ENCODE data around the gene TULP4.

DNA sequence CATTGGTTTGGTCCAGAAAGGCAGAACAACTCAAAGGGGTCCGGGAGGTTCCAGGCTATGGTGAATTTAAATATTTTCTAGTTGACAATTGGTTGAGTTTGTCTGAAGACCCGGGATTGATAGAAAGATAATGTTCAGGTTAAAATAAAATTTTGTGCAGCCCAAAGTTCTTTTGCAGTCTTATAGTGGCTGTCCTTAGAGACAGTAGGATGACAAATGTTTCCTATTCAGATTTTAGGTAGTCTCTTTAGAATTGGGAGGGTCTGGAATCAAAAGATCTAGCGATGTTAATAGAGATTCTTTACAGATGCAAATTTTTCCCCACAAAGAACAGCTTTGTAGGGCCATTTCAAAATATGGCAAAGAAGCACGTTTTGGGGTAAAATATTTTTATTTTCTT, 109.1 kb downstream of the TULP4 start:
- TF ChIP-seq, protein P1, sequence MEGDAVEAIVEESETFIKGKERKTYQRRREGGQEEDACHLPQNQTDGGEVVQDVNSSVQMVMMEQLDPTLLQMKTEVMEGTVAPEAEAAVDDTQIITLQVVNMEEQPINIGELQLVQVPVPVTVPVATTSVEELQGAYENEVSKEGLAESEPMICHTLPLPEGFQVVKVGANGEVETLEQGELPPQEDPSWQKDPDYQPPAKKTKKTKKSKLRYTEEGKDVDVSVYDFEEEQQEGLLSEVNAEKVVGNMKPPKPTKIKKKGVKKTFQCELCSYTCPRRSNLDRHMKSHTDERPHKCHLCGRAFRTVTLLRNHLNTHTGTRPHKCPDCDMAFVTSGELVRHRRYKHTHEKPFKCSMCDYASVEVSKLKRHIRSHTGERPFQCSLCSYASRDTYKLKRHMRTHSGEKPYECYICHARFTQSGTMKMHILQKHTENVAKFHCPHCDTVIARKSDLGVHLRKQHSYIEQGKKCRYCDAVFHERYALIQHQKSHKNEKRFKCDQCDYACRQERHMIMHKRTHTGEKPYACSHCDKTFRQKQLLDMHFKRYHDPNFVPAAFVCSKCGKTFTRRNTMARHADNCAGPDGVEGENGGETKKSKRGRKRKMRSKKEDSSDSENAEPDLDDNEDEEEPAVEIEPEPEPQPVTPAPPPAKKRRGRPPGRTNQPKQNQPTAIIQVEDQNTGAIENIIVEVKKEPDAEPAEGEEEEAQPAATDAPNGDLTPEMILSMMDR (conservative IDR thresholded peaks at IDR 0.05 in 1 of 2, IDR thresholded peaks at IDR 0.05 in 1 of 2; ENCODE audit: extremely low read depth in 1 of 2, insufficient read depth in 1 of 2, low read depth in 1 of 2, low read length in 2 of 2): no peak
- TF ChIP-seq EZH2 (IDR thresholded peaks at IDR 0.05; ENCODE audit: borderline replicate concordance, low read length): no peak
